K562 (cell line): Measurements from ENCODE around the gene TAAR8. TPM values are rescaled to one million over a fixed set of nuclear protein-coding genes. Genes with fewer than 3 reads are reported as not detected.

Source experiments
- ATAC-seq: fragments of 200-7000 bp; cut with Tn5 transposase; 3 replicates; pipeline ENCODE4 v1.9.1; 2020; ENCODE audit warnings: moderate library complexity
- BruUV-seq: library from RNA; stranded (reverse); fragments of 400-500 nt; replicated peaks from 2 replicates; lab custom pipeline; 2021; lab: Mats Ljungman, UMichigan
- CTCF ChIA-PET: fragments of 300-600 bp; formaldehyde crosslinking; extraction: SDS; loops from one replicate; lab custom pipeline; 2021; ENCODE audit warnings: low intra/inter-chr PET ratio; lab: Yijun Ruan, JAX
- POLR2A ChIA-PET: fragments of 300-600, 350-650 bp; sonication (Branson Sonifier 250); formaldehyde crosslinking; extraction: SDS; loops from one replicate; lab custom pipeline; 2021; ENCODE audit warnings: antibody characterized with exemption, inconsistent platforms; lab: Yijun Ruan, JAX
- DNase-seq, 4 experiments: peaks; one replicate each; pipeline versions ENCODE4 v3.0.0 to v3.0.0-alpha.2; 2011 to 2018; ENCODE audit warnings: low spot score in 3 of 4, mixed read lengths in 3 of 4; ENCODE audit errors: extremely low read depth in 1 of 4
- FAIRE-seq: peaks from 2 replicates; lab custom pipeline; 2011; peaks lifted over from hg19 to GRCh38; lab: Jason Lieb, UNC
- H2AFZ ChIP-seq: 2 replicates; pipeline ENCODE4 v1.6.0; 2011; ENCODE audit warnings: low read depth, low read length, control low read depth, inconsistent platforms
- H3K27ac ChIP-seq: fragments of 200-600 bp; 3 replicates; pipeline ENCODE4 v1.8.0; 2011; ENCODE audit warnings: low read depth, mild to moderate bottlenecking, control low read depth, inconsistent platforms, low read length, moderate library complexity, mixed read lengths; ENCODE audit errors: extremely low read depth
- H3K27me3 ChIP-seq, 2 experiments: fragments of 300-600 bp in 1 of 2; 2 replicates in 1 of 2; 3 replicates in 1 of 2; pipeline versions ENCODE4 v1.6.0 to v1.8.0; 2011; ENCODE audit warnings: inconsistent platforms in 2 of 2, low read length in 2 of 2, mild to moderate bottlenecking in 1 of 2, mixed read lengths in 1 of 2, moderate library complexity in 1 of 2; ENCODE audit not compliant: control insufficient read depth in 2 of 2, insufficient read depth in 2 of 2
- H3K36me3 ChIP-seq: fragments of 300-600 bp; 3 replicates; pipeline ENCODE4 v1.8.0; 2011; ENCODE audit warnings: mild to moderate bottlenecking, low read length, inconsistent platforms; ENCODE audit not compliant: control insufficient read depth, insufficient read depth
- H3K4me1 ChIP-seq, 2 experiments: fragments of 200-600 bp in 1 of 2; replicated peaks in 1 of 2; 2 replicates in 1 of 2; 3 replicates in 1 of 2; pipeline versions ENCODE4 v1.5.1 to v1.8.0; 2011; ENCODE audit warnings: inconsistent platforms in 2 of 2, low read length in 2 of 2, mild to moderate bottlenecking in 1 of 2, mixed read lengths in 1 of 2, moderate library complexity in 1 of 2; ENCODE audit not compliant: control insufficient read depth in 2 of 2, insufficient read depth in 2 of 2
- H3K4me2 ChIP-seq: 2 replicates; pipeline ENCODE4 v1.6.1; 2011; ENCODE audit warnings: low read length, control low read depth, inconsistent platforms, mixed read lengths; ENCODE audit not compliant: insufficient read depth
- H3K4me3 ChIP-seq: fragments of 200-600 bp; sonication (generic), shearing (Covaris generic); 2 replicates; pipeline ENCODE4 v1.5.1; 2016; ENCODE audit warnings: control low read depth, inconsistent platforms
- H3K79me2 ChIP-seq: fragments of 200-600 bp; 3 replicates; pipeline ENCODE4 v1.8.0; 2011; ENCODE audit warnings: low read length, inconsistent platforms; ENCODE audit not compliant: control insufficient read depth, insufficient read depth
- H3K9ac ChIP-seq, 2 experiments: 2 replicates each; pipeline versions ENCODE4 v1.6.0 to v1.6.1; 2011; ENCODE audit warnings: low read depth in 2 of 2, low read length in 2 of 2, control low read depth in 1 of 2, inconsistent platforms in 1 of 2, mild to moderate bottlenecking in 1 of 2, mixed read lengths in 1 of 2; ENCODE audit not compliant: insufficient read depth in 1 of 2
- H3K9me1 ChIP-seq: one replicate; pipeline ENCODE4 v1.6.0; 2011; ENCODE audit warnings: inconsistent platforms, mild to moderate bottlenecking, low read length, moderate library complexity; ENCODE audit not compliant: control insufficient read depth, insufficient read depth
- H3K9me3 ChIP-seq: replicated peaks from 2 replicates; pipeline ENCODE4 v1.5.1; 2011; ENCODE audit warnings: low read depth, low read length, inconsistent platforms; ENCODE audit not compliant: control insufficient read depth, insufficient read depth
- H4K20me1 ChIP-seq: replicated peaks from 2 replicates; pipeline ENCODE4 v1.6.1; 2011; ENCODE audit warnings: low read length, inconsistent platforms, mixed read lengths; ENCODE audit not compliant: control insufficient read depth, insufficient read depth
- DMBX1 ChIP-seq: fragments of 250-450 bp; sonication (Bioruptor Pico); IDR thresholded peaks from 2 replicates; pipeline ENCODE4 v1.8.0; 2022; ENCODE audit warnings: inconsistent platforms, mild to moderate bottlenecking, moderate library complexity, borderline replicate concordance
- HIVEP1 ChIP-seq: fragments of 250-450 bp; sonication (Bioruptor Pico); IDR thresholded peaks from 2 replicates; pipeline ENCODE4 v1.4.0; 2020; ENCODE audit warnings: mild to moderate bottlenecking
- ZNF551 ChIP-seq: fragments of 250-450 bp; sonication (Bioruptor Pico); IDR thresholded peaks from 2 replicates; pipeline ENCODE4 v1.5.0; 2021; ENCODE audit warnings: mild to moderate bottlenecking, moderate library complexity
- ZZZ3 ChIP-seq: fragments of 450-650 bp; IDR thresholded peaks from 2 replicates; pipeline ENCODE4 v1.6.1; 2016; ENCODE audit warnings: antibody characterized with exemption, mild to moderate bottlenecking, moderate library complexity
- WGBS: fragments of 100-300 bp; shearing (Covaris generic); methylation state at CpG from one replicate; pipeline ENCODE4 v1.1.6; 2016; ENCODE audit warnings: low coverage, mixed read lengths; ENCODE audit not compliant: insufficient coverage; ENCODE audit errors: missing lambda C conversion rate; 5-methylcytosine and 5-hydroxymethylcytosine counted together
- in situ Hi-C: fragments of 300-500 bp; cut with MboI; formaldehyde crosslinking; loops from 4 replicates; pipeline ENCODE4 v1.15.0; 2018; ENCODE audit warnings: inconsistent platforms, mixed read lengths
- intact Hi-C: fragments of 100-400 bp; cut with micrococcal nuclease; formaldehyde crosslinking; loops from 2 replicates; pipeline ENCODE4 v1.14.2; 2022
- polyA plus RNA-seq, 8 experiments: library from polyadenylated mRNA; depleted of rRNA in 4 of 8; stranded (reverse) in 5 of 8; unstranded in 3 of 8; fragments of >200 nt; fragmentation: Nextera tagmentation in 2 of 8; fragmentation: Illumina TruSeq in 1 of 8; extraction: Ambion mirVana in 2 of 8; extraction: Trizol in 1 of 8; gene quantifications; 2 replicates each; pipeline versions ENCODE4 v1.2.1 to v1.2.3, GENCODE V29; 2011 to 2014; ENCODE audit warnings: inconsistent platforms in 1 of 8, missing spikeins in 1 of 8
- total RNA-seq, 7 experiments: library from RNA; depleted of rRNA in 6 of 7; stranded (reverse); fragments of >200 nt in 6 of 7; fragmentation: Illumina TruSeq in 2 of 7; extraction: Trizol in 2 of 7; gene quantifications; 2 replicates each; pipeline versions ENCODE4 v1.2.1 to v1.2.3, GENCODE V29; 2011 to 2021; ENCODE audit warnings: low replicate concordance in 1 of 7
- TF ChIP-seq, protein P1 (sequence below): fragments of 250-450 bp; sonication (Bioruptor Pico); IDR thresholded peaks from 2 replicates; pipeline ENCODE4 v1.5.0; 2021; ENCODE audit warnings: mild to moderate bottlenecking, borderline replicate concordance
- TF ChIP-seq, protein P2 (sequence below), 2 experiments: fragments of 450-650 bp; conservative IDR thresholded peaks; 2 replicates each; pipeline ENCODE4 v1.6.1; 2017; ENCODE audit warnings: mild to moderate bottlenecking in 2 of 2, moderate library complexity in 2 of 2

The TAAR8 gene
- total and polyA plus RNA-seq, 9 of the 15 experiments (the other 6 are each of a cell fraction or from before 2014, with no cell fraction given), result not detected

DNA sequence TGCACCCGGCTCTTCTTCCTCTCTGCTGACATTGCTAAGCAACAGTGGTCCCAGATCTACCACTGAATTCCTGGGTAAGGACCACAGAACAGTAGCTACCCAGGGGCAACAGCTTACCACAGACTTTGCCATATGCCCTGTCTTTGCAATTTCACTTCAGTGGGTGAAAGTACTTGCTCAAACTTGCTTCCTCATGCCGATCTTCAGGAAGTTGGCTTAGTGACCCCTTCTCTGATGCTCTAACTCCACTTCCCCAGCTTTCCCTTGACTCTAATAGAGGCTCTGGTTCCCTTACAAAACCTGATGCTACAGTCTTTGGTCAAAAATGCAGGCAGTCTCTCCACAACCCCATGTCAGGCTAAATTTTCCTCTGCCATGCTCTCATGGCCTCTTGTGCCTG, 40.4 kb downstream of the TAAR8 start:
- Histone ChIP-seq H3K27ac (no peak overlapping the region), H3K79me2 (no peaks in the 10 kb centered on the region), H4K20me1 (no peaks in the 10 kb centered on the region), H3K4me3 (no peak overlapping the region), H3K4me1 (no peaks in the 10 kb centered on the region), H2AFZ (no peak overlapping the region), H3K9me1 (no peaks in the 10 kb centered on the region), H3K36me3 (no peaks in the 10 kb centered on the region), H3K27me3 (no peaks in the 10 kb centered on the region), H3K9ac (no peak overlapping the region), H3K9me3 (no peaks in the 10 kb centered on the region), H3K4me2 (no peak overlapping the region)
- WGBS, result 6% methylated on average over 2 of the region's 2 CpGs
- POLR2A ChIA-PET, result interaction anchor here (0.7 kb wide), 1 partner anchor 16 kb away, joined by 3 read pairs; no protein-coding TSS in a partner anchor
- FAIRE-seq (no peak), DNase-seq (no peak), ATAC-seq (no peak)
- in situ Hi-C loops, result no loop called here
- intact Hi-C loops, result no loop called here
- no TSS peak for BruUV-seq
- TF ChIP-seq ZNF551 (CRISPR knock-in tag), result no peak
- TF ChIP-seq ZZZ3, result no peak
- TF ChIP-seq, protein P1, sequence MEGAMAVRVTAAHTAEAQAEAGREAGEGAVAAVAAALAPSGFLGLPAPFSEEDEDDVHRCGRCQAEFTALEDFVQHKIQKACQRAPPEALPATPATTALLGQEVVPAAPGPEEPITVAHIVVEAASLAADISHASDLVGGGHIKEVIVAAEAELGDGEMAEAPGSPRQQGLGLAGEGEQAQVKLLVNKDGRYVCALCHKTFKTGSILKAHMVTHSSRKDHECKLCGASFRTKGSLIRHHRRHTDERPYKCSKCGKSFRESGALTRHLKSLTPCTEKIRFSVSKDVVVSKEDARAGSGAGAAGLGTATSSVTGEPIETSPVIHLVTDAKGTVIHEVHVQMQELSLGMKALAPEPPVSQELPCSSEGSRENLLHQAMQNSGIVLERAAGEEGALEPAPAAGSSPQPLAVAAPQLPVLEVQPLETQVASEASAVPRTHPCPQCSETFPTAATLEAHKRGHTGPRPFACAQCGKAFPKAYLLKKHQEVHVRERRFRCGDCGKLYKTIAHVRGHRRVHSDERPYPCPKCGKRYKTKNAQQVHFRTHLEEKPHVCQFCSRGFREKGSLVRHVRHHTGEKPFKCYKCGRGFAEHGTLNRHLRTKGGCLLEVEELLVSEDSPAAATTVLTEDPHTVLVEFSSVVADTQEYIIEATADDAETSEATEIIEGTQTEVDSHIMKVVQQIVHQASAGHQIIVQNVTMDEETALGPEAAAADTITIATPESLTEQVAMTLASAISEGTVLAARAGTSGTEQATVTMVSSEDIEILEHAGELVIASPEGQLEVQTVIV (CRISPR knock-in tag), result no peak
- no peak for TF ChIP-seq DMBX1 (CRISPR knock-in tag)
- TF ChIP-seq, protein P2, sequence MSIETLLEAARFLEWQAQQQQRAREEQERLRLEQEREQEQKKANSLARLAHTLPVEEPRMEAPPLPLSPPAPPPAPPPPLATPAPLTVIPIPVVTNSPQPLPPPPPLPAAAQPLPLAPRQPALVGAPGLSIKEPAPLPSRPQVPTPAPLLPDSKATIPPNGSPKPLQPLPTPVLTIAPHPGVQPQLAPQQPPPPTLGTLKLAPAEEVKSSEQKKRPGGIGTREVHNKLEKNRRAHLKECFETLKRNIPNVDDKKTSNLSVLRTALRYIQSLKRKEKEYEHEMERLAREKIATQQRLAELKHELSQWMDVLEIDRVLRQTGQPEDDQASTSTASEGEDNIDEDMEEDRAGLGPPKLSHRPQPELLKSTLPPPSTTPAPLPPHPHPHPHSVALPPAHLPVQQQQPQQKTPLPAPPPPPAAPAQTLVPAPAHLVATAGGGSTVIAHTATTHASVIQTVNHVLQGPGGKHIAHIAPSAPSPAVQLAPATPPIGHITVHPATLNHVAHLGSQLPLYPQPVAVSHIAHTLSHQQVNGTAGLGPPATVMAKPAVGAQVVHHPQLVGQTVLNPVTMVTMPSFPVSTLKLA (conservative IDR thresholded peaks at IDR 0.05), result no peak
- TF ChIP-seq HIVEP1, result no peak
- CTCF ChIA-PET, result no interaction called here
